Measurements from ENCODE around the gene MRPL11. TPM values are rescaled to one million over a fixed set of nuclear protein-coding genes. Genes with fewer than 3 reads are reported as not detected.

Gene MRPL11
- total and polyA plus RNA-seq, 2 of the 13 experiments (the other 11 are each of a cell fraction or from before 2014, with no cell fraction given), result 72.9 to 176 TPM

DNA sequence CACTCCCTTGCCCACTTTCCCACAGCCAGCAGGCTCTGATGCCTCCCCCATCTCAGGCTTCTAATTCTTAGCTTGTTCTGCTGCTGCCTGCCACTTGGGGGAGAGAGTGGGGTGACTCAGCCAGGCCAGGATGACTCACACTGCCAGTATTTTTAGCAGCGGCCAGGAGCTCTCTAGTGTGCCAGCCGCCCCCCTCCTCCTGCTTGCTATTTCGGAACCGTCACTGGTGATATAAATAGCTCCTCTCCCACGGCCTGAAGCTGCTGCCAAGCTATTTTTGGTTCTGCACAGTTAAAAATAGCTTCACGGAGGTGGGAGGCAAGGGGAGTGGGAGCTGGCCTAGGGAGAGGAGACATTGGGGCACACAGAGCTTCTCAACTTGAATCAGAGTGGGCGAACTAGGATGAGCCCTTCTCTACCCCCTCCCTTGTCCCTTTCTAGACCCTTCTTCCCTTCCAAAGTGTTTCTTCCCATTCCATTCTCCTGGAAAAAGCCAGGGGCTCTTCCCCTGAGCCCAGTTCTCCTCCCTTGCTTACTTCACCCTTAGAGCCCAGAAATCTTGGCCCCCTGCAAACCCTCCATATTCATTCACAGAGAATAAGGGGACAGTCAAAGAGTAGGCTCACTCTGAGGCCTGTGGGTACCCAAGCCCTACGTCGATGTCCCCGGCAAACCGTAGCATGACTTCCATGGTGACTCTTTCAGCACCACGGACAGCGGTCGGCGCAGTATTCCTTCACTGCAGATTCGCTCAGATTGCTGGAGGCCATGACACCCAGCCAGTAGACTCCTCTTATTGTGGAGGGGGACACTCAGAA lies 20.3 kb downstream of the MRPL11 start (continued):
- TF ChIP-seq, protein P1, sequence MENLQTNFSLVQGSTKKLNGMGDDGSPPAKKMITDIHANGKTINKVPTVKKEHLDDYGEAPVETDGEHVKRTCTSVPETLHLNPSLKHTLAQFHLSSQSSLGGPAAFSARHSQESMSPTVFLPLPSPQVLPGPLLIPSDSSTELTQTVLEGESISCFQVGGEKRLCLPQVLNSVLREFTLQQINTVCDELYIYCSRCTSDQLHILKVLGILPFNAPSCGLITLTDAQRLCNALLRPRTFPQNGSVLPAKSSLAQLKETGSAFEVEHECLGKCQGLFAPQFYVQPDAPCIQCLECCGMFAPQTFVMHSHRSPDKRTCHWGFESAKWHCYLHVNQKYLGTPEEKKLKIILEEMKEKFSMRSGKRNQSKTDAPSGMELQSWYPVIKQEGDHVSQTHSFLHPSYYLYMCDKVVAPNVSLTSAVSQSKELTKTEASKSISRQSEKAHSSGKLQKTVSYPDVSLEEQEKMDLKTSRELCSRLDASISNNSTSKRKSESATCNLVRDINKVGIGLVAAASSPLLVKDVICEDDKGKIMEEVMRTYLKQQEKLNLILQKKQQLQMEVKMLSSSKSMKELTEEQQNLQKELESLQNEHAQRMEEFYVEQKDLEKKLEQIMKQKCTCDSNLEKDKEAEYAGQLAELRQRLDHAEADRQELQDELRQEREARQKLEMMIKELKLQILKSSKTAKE (CRISPR knock-in tag; IDR thresholded peaks at IDR 0.05; ENCODE audit: borderline replicate concordance), result no peak
- TF ChIP-seq FOSL1 (CRISPR knock-in tag; IDR thresholded peaks at IDR 0.05; ENCODE audit: borderline replicate concordance) (0 out of 2 replicates have a peak, but pooled peaks have one; percentile 6), NFATC3 (CRISPR knock-in tag; IDR thresholded peaks at IDR 0.05) (no peak), TFE3 (CRISPR knock-in tag; IDR thresholded peaks at IDR 0.05) (peak; percentile 89), MYPOP (CRISPR knock-in tag; IDR thresholded peaks at IDR 0.05) (no peak), ZNF598 (CRISPR knock-in tag; IDR thresholded peaks at IDR 0.05; ENCODE audit: borderline replicate concordance) (no peak), AFF4 (CRISPR knock-in tag; IDR thresholded peaks at IDR 0.05) (no peak), HNRNPLL (IDR thresholded peaks at IDR 0.05; ENCODE audit: low read depth, low read length, poor library complexity, severe bottlenecking) (no peak), ZNF136 (CRISPR knock-in tag; IDR thresholded peaks at IDR 0.05; ENCODE audit: low read depth) (no peak), ZNF614 (CRISPR knock-in tag; IDR thresholded peaks at IDR 0.05; ENCODE audit: borderline replicate concordance) (no peak; the same call in 1 of the 2 replicates), SKI (IDR thresholded peaks at IDR 0.05; ENCODE audit: partially characterized antibody) (no peak)
- TF ChIP-seq, protein P2, sequence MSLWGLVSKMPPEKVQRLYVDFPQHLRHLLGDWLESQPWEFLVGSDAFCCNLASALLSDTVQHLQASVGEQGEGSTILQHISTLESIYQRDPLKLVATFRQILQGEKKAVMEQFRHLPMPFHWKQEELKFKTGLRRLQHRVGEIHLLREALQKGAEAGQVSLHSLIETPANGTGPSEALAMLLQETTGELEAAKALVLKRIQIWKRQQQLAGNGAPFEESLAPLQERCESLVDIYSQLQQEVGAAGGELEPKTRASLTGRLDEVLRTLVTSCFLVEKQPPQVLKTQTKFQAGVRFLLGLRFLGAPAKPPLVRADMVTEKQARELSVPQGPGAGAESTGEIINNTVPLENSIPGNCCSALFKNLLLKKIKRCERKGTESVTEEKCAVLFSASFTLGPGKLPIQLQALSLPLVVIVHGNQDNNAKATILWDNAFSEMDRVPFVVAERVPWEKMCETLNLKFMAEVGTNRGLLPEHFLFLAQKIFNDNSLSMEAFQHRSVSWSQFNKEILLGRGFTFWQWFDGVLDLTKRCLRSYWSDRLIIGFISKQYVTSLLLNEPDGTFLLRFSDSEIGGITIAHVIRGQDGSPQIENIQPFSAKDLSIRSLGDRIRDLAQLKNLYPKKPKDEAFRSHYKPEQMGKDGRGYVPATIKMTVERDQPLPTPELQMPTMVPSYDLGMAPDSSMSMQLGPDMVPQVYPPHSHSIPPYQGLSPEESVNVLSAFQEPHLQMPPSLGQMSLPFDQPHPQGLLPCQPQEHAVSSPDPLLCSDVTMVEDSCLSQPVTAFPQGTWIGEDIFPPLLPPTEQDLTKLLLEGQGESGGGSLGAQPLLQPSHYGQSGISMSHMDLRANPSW (CRISPR knock-in tag; IDR thresholded peaks at IDR 0.05; ENCODE audit: borderline replicate concordance), result no peak
- TF ChIP-seq, protein P3, sequence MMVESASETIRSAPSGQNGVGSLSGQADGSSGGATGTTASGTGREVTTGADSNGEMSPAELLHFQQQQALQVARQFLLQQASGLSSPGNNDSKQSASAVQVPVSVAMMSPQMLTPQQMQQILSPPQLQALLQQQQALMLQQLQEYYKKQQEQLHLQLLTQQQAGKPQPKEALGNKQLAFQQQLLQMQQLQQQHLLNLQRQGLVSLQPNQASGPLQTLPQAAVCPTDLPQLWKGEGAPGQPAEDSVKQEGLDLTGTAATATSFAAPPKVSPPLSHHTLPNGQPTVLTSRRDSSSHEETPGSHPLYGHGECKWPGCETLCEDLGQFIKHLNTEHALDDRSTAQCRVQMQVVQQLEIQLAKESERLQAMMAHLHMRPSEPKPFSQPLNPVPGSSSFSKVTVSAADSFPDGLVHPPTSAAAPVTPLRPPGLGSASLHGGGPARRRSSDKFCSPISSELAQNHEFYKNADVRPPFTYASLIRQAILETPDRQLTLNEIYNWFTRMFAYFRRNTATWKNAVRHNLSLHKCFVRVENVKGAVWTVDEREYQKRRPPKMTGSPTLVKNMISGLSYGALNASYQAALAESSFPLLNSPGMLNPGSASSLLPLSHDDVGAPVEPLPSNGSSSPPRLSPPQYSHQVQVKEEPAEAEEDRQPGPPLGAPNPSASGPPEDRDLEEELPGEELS (CRISPR knock-in tag; IDR thresholded peaks at IDR 0.05), result peak; percentile 52; the same call in 1 of the 2 replicates

Measured in HepG2 (cell line).